WERI-Rb-1 (cell line): Measurements from ENCODE around the gene MRC1.

ENCODE experiments used
- DNase-seq: peaks from one replicate; pipeline ENCODE4 v3.0.0-alpha.2; 2020
- H3K27ac ChIP-seq: fragments of 250-450 bp; sonication (Bioruptor Pico); 2 replicates; pipeline ENCODE4 v1.5.1; 2020; ENCODE audit warnings: mild to moderate bottlenecking, moderate library complexity
- H3K27me3 ChIP-seq: fragments of 250-450 bp; sonication (Bioruptor Pico); 2 replicates; pipeline ENCODE4 v1.5.1; 2021; ENCODE audit warnings: mild to moderate bottlenecking, low read depth, moderate library complexity; ENCODE audit not compliant: insufficient read depth, severe bottlenecking
- H3K36me3 ChIP-seq: fragments of 250-450 bp; sonication (Bioruptor Pico); 2 replicates; pipeline ENCODE4 v1.5.1; 2020; ENCODE audit warnings: mild to moderate bottlenecking, moderate library complexity
- H3K4me3 ChIP-seq: 2 replicates; pipeline ENCODE4 v1.5.1; 2011; ENCODE audit warnings: low read depth, mild to moderate bottlenecking, control low read depth, low read length
- H3K9me3 ChIP-seq: fragments of 250-450 bp; sonication (Bioruptor Pico); 2 replicates; pipeline ENCODE4 v1.5.1; 2021; ENCODE audit warnings: mild to moderate bottlenecking, moderate library complexity; ENCODE audit not compliant: severe bottlenecking
- TF ChIP-seq, protein P1 (sequence below): IDR thresholded peaks from 2 replicates; pipeline ENCODE4 v1.5.1; 2011; ENCODE audit warnings: low read depth, mild to moderate bottlenecking, control low read depth, inconsistent platforms, low read length

MRC1 gene

DNA sequence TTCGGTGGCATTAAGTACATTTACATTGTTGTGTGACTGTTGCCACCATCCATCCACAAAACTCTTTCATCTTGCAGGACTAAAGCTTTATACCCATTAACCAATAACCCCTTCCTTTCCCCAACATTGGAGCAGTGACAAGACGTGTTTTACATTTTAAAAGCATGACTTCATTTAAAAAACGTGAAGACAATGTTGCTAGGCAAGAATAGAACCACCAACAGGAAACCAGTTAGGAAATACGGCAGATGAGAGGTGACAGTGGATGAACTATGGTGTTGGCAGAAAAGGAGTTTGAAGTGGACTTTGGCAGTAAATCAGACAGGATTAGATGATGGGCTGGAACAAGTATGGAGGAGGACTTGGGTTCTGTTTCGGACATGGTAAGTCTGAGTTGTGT, 40.2 kb upstream of the MRC1 start:
- TF ChIP-seq, protein P1, sequence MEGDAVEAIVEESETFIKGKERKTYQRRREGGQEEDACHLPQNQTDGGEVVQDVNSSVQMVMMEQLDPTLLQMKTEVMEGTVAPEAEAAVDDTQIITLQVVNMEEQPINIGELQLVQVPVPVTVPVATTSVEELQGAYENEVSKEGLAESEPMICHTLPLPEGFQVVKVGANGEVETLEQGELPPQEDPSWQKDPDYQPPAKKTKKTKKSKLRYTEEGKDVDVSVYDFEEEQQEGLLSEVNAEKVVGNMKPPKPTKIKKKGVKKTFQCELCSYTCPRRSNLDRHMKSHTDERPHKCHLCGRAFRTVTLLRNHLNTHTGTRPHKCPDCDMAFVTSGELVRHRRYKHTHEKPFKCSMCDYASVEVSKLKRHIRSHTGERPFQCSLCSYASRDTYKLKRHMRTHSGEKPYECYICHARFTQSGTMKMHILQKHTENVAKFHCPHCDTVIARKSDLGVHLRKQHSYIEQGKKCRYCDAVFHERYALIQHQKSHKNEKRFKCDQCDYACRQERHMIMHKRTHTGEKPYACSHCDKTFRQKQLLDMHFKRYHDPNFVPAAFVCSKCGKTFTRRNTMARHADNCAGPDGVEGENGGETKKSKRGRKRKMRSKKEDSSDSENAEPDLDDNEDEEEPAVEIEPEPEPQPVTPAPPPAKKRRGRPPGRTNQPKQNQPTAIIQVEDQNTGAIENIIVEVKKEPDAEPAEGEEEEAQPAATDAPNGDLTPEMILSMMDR: no peak
- Histone ChIP-seq H3K27me3 (no peaks in the 10 kb centered on the region), H3K4me3 (no peak overlapping the region), H3K27ac (no peak overlapping the region), H3K9me3 (no peaks in the 10 kb centered on the region), H3K36me3 (no peaks in the 10 kb centered on the region)
- DNase-seq: no peak

DNA sequence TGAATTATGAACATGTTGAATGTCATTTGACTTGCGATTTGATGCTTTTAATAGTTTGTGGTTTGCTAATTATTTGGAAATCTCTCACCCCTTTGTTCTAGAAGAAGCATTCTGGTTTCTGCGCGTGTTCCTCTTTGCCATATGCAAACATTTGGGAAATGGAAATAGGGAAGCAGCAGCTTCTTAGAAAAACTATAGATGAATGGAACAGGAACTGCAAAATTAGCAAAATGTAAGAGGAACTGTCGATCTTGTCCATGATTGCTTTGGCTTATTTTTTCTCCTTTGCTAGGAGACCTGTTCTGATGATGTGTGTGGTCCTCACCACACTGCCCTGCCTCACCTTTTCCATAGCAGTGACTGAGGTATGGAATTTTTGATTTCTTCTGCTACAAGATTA, 38.1 kb upstream of the MRC1 start:
- Histone ChIP-seq H3K27me3 (no peaks in the 10 kb centered on the region), H3K4me3 (no peak overlapping the region), H3K36me3 (no peaks in the 10 kb centered on the region), H3K27ac (no peak overlapping the region), H3K9me3 (no peaks in the 10 kb centered on the region)
- TF ChIP-seq, protein P1: no peak
- no peak for DNase-seq

DNA sequence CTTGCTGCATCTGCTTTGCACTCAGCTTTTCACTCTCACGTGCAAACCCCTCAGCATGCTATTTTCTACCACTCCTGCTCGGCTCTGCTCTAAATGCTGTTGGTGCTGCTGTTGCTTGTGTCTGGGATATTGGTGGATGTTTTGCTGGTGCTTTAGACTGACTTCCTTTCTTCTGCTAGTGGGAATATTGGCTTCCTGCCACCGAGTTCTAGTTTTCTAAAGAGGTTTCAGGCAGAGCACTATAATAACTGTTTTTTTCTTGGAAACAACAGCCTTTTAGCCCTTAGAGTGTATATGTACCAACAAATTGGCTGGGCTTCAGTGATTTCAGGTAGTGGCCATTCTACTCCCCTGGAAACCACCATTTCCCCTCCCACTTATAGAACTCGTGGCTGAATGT, 29.4 kb upstream of the MRC1 start:
- Histone ChIP-seq H3K36me3 (no peaks in the 10 kb centered on the region), H3K27ac (no peak overlapping the region), H3K4me3 (no peak overlapping the region), H3K9me3 (no peaks in the 10 kb centered on the region), H3K27me3 (no peaks in the 10 kb centered on the region)
- DNase-seq: no peak
- TF ChIP-seq, protein P1: no peak

DNA sequence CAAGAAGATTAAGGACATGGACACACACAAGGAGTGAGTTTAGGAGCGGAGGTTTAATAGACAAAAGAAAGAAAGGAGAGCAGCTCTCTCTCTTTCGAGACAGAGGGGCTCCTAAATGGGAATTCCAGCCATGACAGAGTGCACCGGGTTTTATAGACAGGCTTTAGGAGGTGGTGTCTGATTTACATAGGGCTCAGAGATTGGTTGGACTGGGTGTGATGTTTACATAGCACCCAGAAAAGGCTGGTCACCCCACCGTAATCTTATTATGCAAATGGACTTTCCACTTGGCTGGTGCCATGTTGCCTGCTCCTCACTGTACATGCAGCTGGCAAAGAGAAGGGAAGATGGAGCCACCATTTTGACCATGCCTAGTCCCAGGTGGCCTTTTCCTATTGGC, 28.4 kb upstream of the MRC1 start:
- no peaks in the 10 kb centered on the region for H3K9me3 ChIP-seq
- H3K27me3 ChIP-seq: no peaks in the 10 kb centered on the region
- no peak for DNase-seq
- H3K4me3 ChIP-seq: no peak overlapping the region
- TF ChIP-seq, protein P1: no peak
- no peaks in the 10 kb centered on the region for H3K36me3 ChIP-seq
- no peak overlapping the region for H3K27ac ChIP-seq

DNA sequence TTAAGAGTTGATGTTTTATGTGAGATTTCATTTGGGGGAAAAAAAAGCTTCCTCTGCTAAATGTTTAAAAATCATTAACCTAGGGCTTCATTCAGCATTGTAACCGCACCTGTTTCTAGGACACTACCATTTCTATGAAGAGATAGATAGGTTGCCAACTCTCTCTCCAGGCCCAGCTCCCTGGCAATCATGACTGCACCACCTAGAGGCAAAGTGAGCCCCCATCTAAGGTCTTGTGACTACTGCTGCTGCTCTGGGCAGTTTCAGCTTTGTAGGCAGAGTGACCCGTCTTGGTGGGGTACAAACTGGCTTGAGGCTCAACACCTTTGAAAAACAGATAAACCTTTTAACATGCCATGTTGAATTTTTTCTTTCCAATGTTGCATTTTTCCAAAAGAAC, 27.3 kb upstream of the MRC1 start:
- H3K27ac ChIP-seq: no peak overlapping the region
- TF ChIP-seq, protein P1: 0 out of 2 replicates have a peak, but pooled peaks have one; percentile 8
- no peaks in the 10 kb centered on the region for H3K9me3 ChIP-seq
- H3K27me3 ChIP-seq: no peaks in the 10 kb centered on the region
- no peaks in the 10 kb centered on the region for H3K36me3 ChIP-seq
- H3K4me3 ChIP-seq: no peak overlapping the region
- DNase-seq: no peak

DNA sequence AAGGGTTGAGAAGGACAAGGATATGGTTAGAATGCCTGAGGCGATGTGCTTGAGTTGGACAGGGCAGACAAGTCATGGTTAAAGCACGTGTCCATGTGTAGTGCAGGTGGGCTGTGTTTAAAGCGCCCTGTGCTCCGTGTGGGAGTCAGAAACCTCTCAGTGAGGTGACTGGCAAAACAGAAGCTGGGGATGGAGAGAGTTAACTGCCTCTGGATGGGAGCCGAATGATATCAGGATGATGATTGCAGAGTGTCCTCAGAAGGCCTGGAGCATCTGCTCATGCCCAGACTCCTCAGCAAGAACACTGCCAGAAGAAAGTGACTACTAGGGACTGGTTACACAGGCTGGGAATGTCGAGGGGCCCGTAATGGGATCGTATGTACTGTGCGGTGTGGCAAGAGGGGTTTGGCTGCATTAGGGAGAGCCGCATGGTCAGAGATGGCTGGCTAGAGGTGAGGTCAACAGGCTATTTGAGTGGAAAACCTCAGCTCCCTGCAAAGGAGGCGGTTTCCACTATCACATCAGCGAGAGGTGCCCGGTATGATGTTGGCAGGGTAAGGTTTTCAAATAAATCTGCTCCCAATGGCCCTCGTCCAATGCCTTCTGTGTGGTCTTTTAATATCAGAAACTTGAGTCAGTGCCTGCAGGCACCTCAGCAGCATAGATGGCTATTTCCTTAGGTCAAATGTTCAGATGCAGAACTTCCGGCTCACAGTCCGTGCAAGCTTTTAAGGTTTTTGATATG, 26.1 kb upstream of the MRC1 start:
- H3K4me3 ChIP-seq: no peak overlapping the region
- H3K36me3 ChIP-seq: no peaks in the 10 kb centered on the region
- no peaks in the 10 kb centered on the region for H3K9me3 ChIP-seq
- no peaks in the 10 kb centered on the region for H3K27me3 ChIP-seq
- DNase-seq: no peak
- TF ChIP-seq, protein P1: no peak
- H3K27ac ChIP-seq: no peak overlapping the region
